Upper lobe of right lung (tissue), 1 donor: Measurements from ENCODE around the gene ASCC2. TPM values are rescaled to one million over a fixed set of nuclear protein-coding genes. Genes with fewer than 3 reads are reported as not detected.

Experiments used
- ATAC-seq: fragments of 200-7000 bp; cut with Tn5 transposase; one replicate; pipeline ENCODE4 v1.9.1; 2020; ENCODE audit warnings: mild to moderate bottlenecking, moderate library complexity
- DNase-seq: peaks from one replicate; pipeline ENCODE4 v3.0.0-alpha.2; 2020
- H3K27ac ChIP-seq: fragments of 200-600 bp; one replicate; pipeline ENCODE4 v1.8.0; 2022
- H3K27me3 ChIP-seq: fragments of 200-600 bp; one replicate; pipeline ENCODE4 v1.8.0; 2022; ENCODE audit warnings: mild to moderate bottlenecking
- H3K36me3 ChIP-seq: fragments of 200-600 bp; one replicate; pipeline ENCODE4 v1.8.0; 2022
- H3K4me1 ChIP-seq: fragments of 200-600 bp; one replicate; pipeline ENCODE4 v1.8.0; 2022
- H3K4me3 ChIP-seq: fragments of 200-600 bp; one replicate; pipeline ENCODE4 v1.8.0; 2022; ENCODE audit warnings: mild to moderate bottlenecking
- H3K9me3 ChIP-seq: fragments of 200-600 bp; one replicate; pipeline ENCODE4 v1.8.0; 2022
- CTCF ChIP-seq: fragments of 200-600 bp; IDR thresholded peaks from one replicate; pipeline ENCODE4 v1.8.0; 2022; ENCODE audit warnings: antibody characterized with exemption
- intact Hi-C: fragments of 100-400 bp; cut with DNase I; formaldehyde crosslinking; loops from one replicate; pipeline ENCODE4 v1.11.0; 2022
- total RNA-seq: library from RNA; stranded (reverse); fragmentation: NEBNext Ultra II Directional; extraction: Animal tissue kit (Norgen Biotek cat#: 25700); gene quantifications from one replicate; pipeline ENCODE4 v1.2.1, GENCODE V29; 2021
- donor health status: DM: no; HTN: yes; CAD: no; lungs with severe emphysema.

ASCC2 gene
- total RNA-seq, 1 donor from 2014 or later = 54.6 TPM

DNA sequence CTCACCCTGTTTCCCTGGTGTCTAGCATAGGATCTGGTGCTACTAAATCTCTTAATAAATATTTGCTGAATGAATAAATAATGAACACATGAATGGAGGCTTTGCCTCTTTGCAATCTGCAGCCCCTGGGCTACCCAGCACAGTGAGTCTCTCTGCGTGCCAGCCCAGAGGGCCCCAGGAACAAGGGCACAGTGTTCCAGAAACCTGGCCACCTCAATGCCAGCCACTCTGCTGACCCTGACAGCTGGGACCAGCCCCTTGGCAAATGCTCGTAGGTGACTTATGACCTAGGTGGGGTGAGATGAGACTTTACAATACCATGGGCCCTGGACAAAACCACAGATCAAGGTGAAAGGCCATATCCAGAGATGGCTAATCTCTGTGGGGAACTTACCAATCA is 39.3 kb downstream of the ASCC2 start:
- H3K27me3 ChIP-seq = no peaks in the 10 kb centered on the region
- peak; percentile 5 for ATAC-seq
- no peak for DNase-seq
- H3K36me3 ChIP-seq = peaks cover 65% of the 10 kb centered on the region
- peak overlapping the region; percentile 82 for H3K27ac ChIP-seq
- no peaks in the 10 kb centered on the region for H3K9me3 ChIP-seq
- TF ChIP-seq CTCF = no peak
- peaks cover 37% of the 10 kb centered on the region for H3K4me1 ChIP-seq
- H3K4me3 ChIP-seq = no peak overlapping the region
- intact Hi-C loops = no loop called here

GRCh38 chr22:29798318-29798717 is 39.8 kb downstream of the ASCC2 start:
- no peak overlapping the region for H3K4me3 ChIP-seq
- peak overlapping the region; percentile 82 for H3K27ac ChIP-seq
- intact Hi-C loops = no loop called here
- peaks cover 37% of the 10 kb centered on the region for H3K4me1 ChIP-seq
- ATAC-seq (no peak), DNase-seq (no peak)
- peaks cover 64% of the 10 kb centered on the region for H3K36me3 ChIP-seq
- no peak for TF ChIP-seq CTCF
- H3K27me3 ChIP-seq = no peaks in the 10 kb centered on the region
- no peaks in the 10 kb centered on the region for H3K9me3 ChIP-seq

GRCh38 chr22:29797351-29797750 is 40.7 kb downstream of the ASCC2 start:
- ATAC-seq = peak; percentile 32
- H3K27ac ChIP-seq = peak overlapping the region; percentile 20

GRCh38 chr22:29795663-29796062 is 42.4 kb downstream of the ASCC2 start:
- no peak for TF ChIP-seq CTCF
- DNase-seq (no peak), ATAC-seq (no peak)
- Histone ChIP-seq H3K36me3 (peaks cover 64% of the 10 kb centered on the region), H3K27ac (no peak overlapping the region), H3K9me3 (no peaks in the 10 kb centered on the region), H3K4me3 (no peak overlapping the region), H3K4me1 (peaks cover 32% of the 10 kb centered on the region), H3K27me3 (no peaks in the 10 kb centered on the region)
- intact Hi-C loops = no loop called here

More at GRCh38 chr22:29797351-29797750, 40.7 kb downstream of the ASCC2 start:
- Histone ChIP-seq H3K4me1 (peaks cover 37% of the 10 kb centered on the region), H3K9me3 (no peaks in the 10 kb centered on the region), H3K4me3 (no peak overlapping the region), H3K36me3 (peaks cover 66% of the 10 kb centered on the region), H3K27me3 (no peaks in the 10 kb centered on the region)
- intact Hi-C loops = no loop called here
- DNase-seq = no peak
- TF ChIP-seq CTCF = no peak

DNA sequence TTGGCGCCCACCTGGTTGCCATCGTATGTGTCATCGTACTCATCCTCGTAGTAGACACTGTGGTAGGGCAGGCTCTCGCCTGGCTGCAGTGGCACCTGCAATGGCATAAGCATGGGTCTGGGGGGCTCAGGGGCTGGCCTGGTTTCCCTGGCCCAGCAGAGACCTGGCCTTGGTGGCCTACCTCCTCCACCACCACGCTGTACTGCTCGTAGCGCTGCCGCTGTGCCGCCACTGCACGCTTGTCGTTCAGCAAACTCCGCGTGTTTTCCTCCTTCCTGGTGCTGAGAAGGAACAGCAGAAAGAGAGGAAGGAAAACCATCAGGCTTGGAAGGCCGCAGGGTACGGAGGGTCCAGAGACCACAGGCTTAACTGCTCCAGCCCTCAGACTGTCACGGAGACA is 44.7 kb downstream of the ASCC2 start:
- intact Hi-C loops = no loop called here
- peaks cover 77% of the 10 kb centered on the region for H3K36me3 ChIP-seq
- no peaks in the 10 kb centered on the region for H3K9me3 ChIP-seq
- no peak for TF ChIP-seq CTCF
- H3K27me3 ChIP-seq = no peaks in the 10 kb centered on the region
- DNase-seq (no peak), ATAC-seq (peak; percentile 4)
- no peak overlapping the region for H3K4me3 ChIP-seq
- H3K27ac ChIP-seq = no peak overlapping the region
- H3K4me1 ChIP-seq = peaks cover 10% of the 10 kb centered on the region

DNA sequence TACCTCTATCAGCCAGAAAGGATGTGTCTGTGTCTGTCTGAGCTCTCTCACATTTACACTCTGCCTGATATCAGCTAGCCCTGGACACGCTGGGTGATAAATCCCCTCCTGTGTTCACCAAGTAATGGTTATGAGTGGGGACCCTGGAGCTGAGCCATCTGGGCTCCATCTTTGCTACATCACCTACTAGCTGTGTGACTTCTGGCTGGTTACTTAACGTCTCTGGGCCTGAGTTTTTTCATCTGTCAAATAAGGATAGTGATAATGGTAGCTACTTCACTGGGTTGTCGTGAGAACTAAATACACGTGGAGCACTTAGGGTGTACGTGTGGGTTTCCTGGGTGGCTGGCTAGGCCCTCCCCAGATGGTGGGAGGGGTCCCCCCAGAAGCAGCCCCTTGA is 48.0 kb downstream of the ASCC2 start:
- DNase-seq (no peak), ATAC-seq (no peak)
- H3K27me3 ChIP-seq = no peaks in the 10 kb centered on the region
- no peak overlapping the region for H3K27ac ChIP-seq
- TF ChIP-seq CTCF = no peak
- peaks cover 5% of the 10 kb centered on the region for H3K4me1 ChIP-seq
- no peak overlapping the region for H3K4me3 ChIP-seq
- H3K9me3 ChIP-seq = no peaks in the 10 kb centered on the region
- intact Hi-C loops = no loop called here
- H3K36me3 ChIP-seq = peaks cover 71% of the 10 kb centered on the region
